Measurements from ENCODE around the gene SCAMP4.

Gene SCAMP4

GRCh38 chr19:1957562-1958248 is 52.5 kb downstream of the SCAMP4 start:
- DNase-seq (ENCODE audit: low read depth) = no peak

- no peak for DNase-seq (ENCODE audit: low read depth)
These were observed 54.9 kb downstream of the SCAMP4 start for GRCh38 chr19:1959928-1960589.

- no peak for DNase-seq (ENCODE audit: low read depth)
These were observed 56.0 kb downstream of the SCAMP4 start for GRCh38 chr19:1961000-1961883.

- no peak for DNase-seq (ENCODE audit: low read depth)
These were observed 57.5 kb downstream of the SCAMP4 start for GRCh38 chr19:1962674-1963073.

- DNase-seq (ENCODE audit: low read depth) = no peak
These were observed 61.9 kb downstream of the SCAMP4 start for GRCh38 chr19:1967087-1967608.

GRCh38 chr19:1968279-1969175 is 63.3 kb downstream of the SCAMP4 start:
- DNase-seq (ENCODE audit: low read depth) = no peak

- no peak for DNase-seq (ENCODE audit: low read depth)
These were observed 64.2 kb downstream of the SCAMP4 start for GRCh38 chr19:1969176-1970002.

- DNase-seq (ENCODE audit: low read depth) = no peak
These were observed 65.0 kb downstream of the SCAMP4 start for GRCh38 chr19:1970003-1970805.

GRCh38 chr19:1970806-1971502 is 65.8 kb downstream of the SCAMP4 start:
- no peak for DNase-seq (ENCODE audit: low read depth)

GRCh38 chr19:1974381-1975161 is 69.4 kb downstream of the SCAMP4 start:
- DNase-seq (ENCODE audit: low read depth) = no peak

GRCh38 chr19:1975162-1975480 is 69.9 kb downstream of the SCAMP4 start:
- DNase-seq (ENCODE audit: low read depth) = no peak
